K562 (cell line): ENCODE measurements around the gene CDKN1B. TPM values are rescaled to one million over a fixed set of nuclear protein-coding genes. Genes with fewer than 3 reads are reported as not detected.

Source experiments
- CBFB ChIP-seq: sonication (generic); formaldehyde crosslinking; IDR thresholded peaks from 2 replicates; pipeline ENCODE4 v1.4.0; 2020; ENCODE audit warnings: mild to moderate bottlenecking, missing genetic modification reagents
- CBX5 ChIP-seq: IDR thresholded peaks from 2 replicates; pipeline ENCODE4 v1.6.1; 2014; ENCODE audit warnings: low read depth, borderline replicate concordance
- NR3C1 ChIP-seq: sonication (generic); formaldehyde crosslinking; IDR thresholded peaks from 2 replicates; pipeline ENCODE4 v1.8.1; 2022; ENCODE audit warnings: missing genetic modification reagents
- NRF1 ChIP-seq, 2 experiments: fragments of 450-650 bp; IDR thresholded peaks in 1 of 2; conservative IDR thresholded peaks in 1 of 2; 2 replicates each; pipeline ENCODE4 v1.6.1; 2014; ENCODE audit warnings: mild to moderate bottlenecking in 2 of 2
- OTX1 ChIP-seq: fragments of 450-650 bp; formaldehyde crosslinking; IDR thresholded peaks from 2 replicates; pipeline ENCODE4 v1.4.0; 2022; ENCODE audit warnings: mild to moderate bottlenecking
- RBFOX2 ChIP-seq: fragments of 200-400 bp; formaldehyde crosslinking; IDR thresholded peaks from 2 replicates; pipeline ENCODE4 v1.6.1; 2017; ENCODE audit warnings: low read depth, mild to moderate bottlenecking, low read length, moderate library complexity
- SMAD3 ChIP-seq: fragments of 450-650 bp; formaldehyde crosslinking; conservative IDR thresholded peaks from 2 replicates; pipeline ENCODE4 v1.4.0; 2020; ENCODE audit warnings: mild to moderate bottlenecking
- SMARCA5 ChIP-seq: fragments of 450-650 bp; IDR thresholded peaks from 2 replicates; pipeline ENCODE4 v1.6.1; 2016
- SMC3 ChIP-seq: conservative IDR thresholded peaks from 2 replicates; pipeline ENCODE4 v1.6.1; 2011; ENCODE audit warnings: low read depth, low read length, improper control_type of control experiment; ENCODE audit not compliant: insufficient read depth
- TAF9B ChIP-seq: fragments of 450-650 bp; IDR thresholded peaks from 2 replicates; pipeline ENCODE4 v1.6.1; 2018; ENCODE audit warnings: mild to moderate bottlenecking; ENCODE audit not compliant: partially characterized antibody
- TOE1 ChIP-seq, 2 experiments: fragments of 450-650 bp in 1 of 2; sonication (generic) in 1 of 2; formaldehyde crosslinking in 1 of 2; IDR thresholded peaks; 2 replicates each; pipeline versions ENCODE4 v1.7.1 to v1.8.0; 2016 to 2022; ENCODE audit warnings: borderline replicate concordance in 2 of 2, mild to moderate bottlenecking in 2 of 2, antibody characterized with exemption in 1 of 2, inconsistent platforms in 1 of 2, low read depth in 1 of 2, missing genetic modification reagents in 1 of 2, moderate library complexity in 1 of 2
- ZBTB1 ChIP-seq: sonication (generic); formaldehyde crosslinking; IDR thresholded peaks from 2 replicates; pipeline ENCODE4 v1.8.1; 2023; ENCODE audit warnings: missing genetic modification reagents, low read depth, mild to moderate bottlenecking, borderline replicate concordance
- ZNF165 ChIP-seq: fragments of 250-450 bp; sonication (Bioruptor Pico); IDR thresholded peaks from 2 replicates; pipeline ENCODE4 v1.4.0; 2020; ENCODE audit warnings: borderline replicate concordance
- ZNF184 ChIP-seq: sonication (generic); formaldehyde crosslinking; IDR thresholded peaks from 2 replicates; pipeline ENCODE4 v1.5.0; 2020; ENCODE audit warnings: missing genetic modification reagents
- ZNF232 ChIP-seq: sonication (generic); formaldehyde crosslinking; IDR thresholded peaks from 2 replicates; pipeline ENCODE4 v1.8.0; 2022; ENCODE audit warnings: mild to moderate bottlenecking, missing genetic modification reagents
- ZNF507 ChIP-seq: conservative IDR thresholded peaks from 2 replicates; pipeline ENCODE4 v1.6.1; 2017; ENCODE audit warnings: missing genetic modification characterization, missing compliant biosample characterization
- ZNF75A ChIP-seq: fragments of 450-650 bp; formaldehyde crosslinking; IDR thresholded peaks from 2 replicates; pipeline ENCODE4 v1.4.0; 2020; ENCODE audit warnings: mild to moderate bottlenecking
- polyA plus RNA-seq, 8 experiments: library from polyadenylated mRNA; depleted of rRNA in 4 of 8; stranded (reverse) in 5 of 8; unstranded in 3 of 8; fragments of >200 nt; fragmentation: Nextera tagmentation in 2 of 8; fragmentation: Illumina TruSeq in 1 of 8; extraction: Ambion mirVana in 2 of 8; extraction: Trizol in 1 of 8; gene quantifications; 2 replicates each; pipeline versions ENCODE4 v1.2.1 to v1.2.3, GENCODE V29; 2011 to 2014; ENCODE audit warnings: inconsistent platforms in 1 of 8, missing spikeins in 1 of 8
- total RNA-seq, 7 experiments: library from RNA; depleted of rRNA in 6 of 7; stranded (reverse); fragments of >200 nt in 6 of 7; fragmentation: Illumina TruSeq in 2 of 7; extraction: Trizol in 2 of 7; gene quantifications; 2 replicates each; pipeline versions ENCODE4 v1.2.1 to v1.2.3, GENCODE V29; 2011 to 2021; ENCODE audit warnings: low replicate concordance in 1 of 7
- TF ChIP-seq, protein P1 (sequence below): sonication (generic); formaldehyde crosslinking; IDR thresholded peaks from 2 replicates; pipeline ENCODE4 v1.8.1; 2023; ENCODE audit warnings: mild to moderate bottlenecking, missing genetic modification reagents
- TF ChIP-seq, protein P2 (sequence below): fragments of 450-650 bp; IDR thresholded peaks from 2 replicates; pipeline ENCODE4 v1.6.1; 2016; ENCODE audit warnings: antibody characterized with exemption
- TF ChIP-seq, protein P3 (sequence below): fragments of 250-450 bp; sonication (Bioruptor Pico); IDR thresholded peaks from 2 replicates; pipeline ENCODE4 v1.8.0; 2022; ENCODE audit warnings: inconsistent platforms
- TF ChIP-seq, protein P4 (sequence below): fragments of 250-450 bp; sonication (Bioruptor Pico); IDR thresholded peaks from 2 replicates; pipeline ENCODE4 v1.8.0; 2021; ENCODE audit warnings: moderate library complexity, mild to moderate bottlenecking, inconsistent platforms
- TF ChIP-seq, protein P5 (sequence below): fragments of 450-650 bp; IDR thresholded peaks from 2 replicates; pipeline ENCODE4 v1.6.1; 2014; ENCODE audit warnings: low read depth, mild to moderate bottlenecking, moderate library complexity, borderline replicate concordance

CDKN1B gene
- total and polyA plus RNA-seq, 9 of the 15 experiments (the other 6 are each of a cell fraction or from before 2014, with no cell fraction given) = 2.6 to 35.2 (median 15.5) TPM

DNA sequence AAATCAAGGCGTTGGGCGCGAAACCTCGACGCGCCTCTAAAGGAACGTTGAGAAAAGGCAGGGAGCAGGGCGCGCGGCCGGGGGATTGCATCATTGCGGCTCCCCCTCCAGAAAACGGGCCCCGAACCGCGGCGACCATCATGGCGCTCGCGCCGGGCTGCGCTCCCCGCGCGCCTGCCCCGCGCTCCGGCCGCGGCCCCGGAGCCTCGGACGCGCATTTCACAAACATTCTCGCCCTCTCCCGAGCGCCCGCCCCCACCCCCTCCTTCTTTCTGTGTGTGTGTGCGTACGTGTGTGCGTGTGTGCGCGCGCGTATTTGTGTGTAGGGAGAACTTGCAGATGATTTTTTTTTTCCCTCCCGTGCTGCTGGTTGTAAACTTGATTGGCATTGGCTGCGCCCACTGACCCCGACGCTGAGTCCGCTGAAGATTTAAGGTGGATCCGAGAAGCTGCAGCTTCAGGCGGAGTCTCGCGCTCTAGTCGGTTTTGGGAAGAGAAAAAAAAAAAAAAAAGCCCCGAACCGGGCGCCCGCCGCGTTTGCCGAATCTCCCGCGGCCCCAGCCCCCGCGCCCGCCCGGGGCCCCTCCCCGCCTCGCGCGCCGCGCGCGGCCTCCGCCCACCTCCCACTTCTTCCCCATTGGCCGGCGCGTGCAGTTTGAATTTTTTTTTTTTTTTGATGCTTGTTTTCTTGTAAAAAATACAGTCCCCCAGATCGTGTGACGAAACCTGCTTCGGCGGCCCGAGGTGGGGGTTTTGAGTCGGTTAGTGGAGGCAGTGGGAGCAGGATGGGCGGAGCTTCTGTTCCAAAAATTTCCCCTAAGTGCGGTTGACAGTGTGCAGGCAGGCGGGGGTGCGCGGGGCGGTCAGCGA, 8.2 kb downstream of the CDKN1B start (continued):
- TF ChIP-seq ZNF232 (CRISPR knock-in tag) (no peak), SMARCA5 (no peak), CBX5 (no peak), SMAD3 (no peak), RBFOX2 (peak; percentile 75), SMC3 (no peak), ZBTB1 (CRISPR knock-in tag) (no peak), ZNF75A (no peak), NRF1 (conservative IDR thresholded peaks at IDR 0.05 in 1 of 2, IDR thresholded peaks at IDR 0.05 in 1 of 2) (peak; percentile 71 to 76), TAF9B (no peak), NR3C1 (CRISPR knock-in tag) (no peak), ZNF165 (CRISPR knock-in tag) (no peak), ZNF184 (no peak), OTX1 (CRISPR knock-in tag) (no peak), ZNF507 (tag) (no peak), CBFB (no peak), TOE1 (IDR thresholded peaks at IDR 0.05; ENCODE audit: borderline replicate concordance) (peak; percentile 47; the same call in 1 of the 2 replicates), TOE1 (CRISPR knock-in tag; IDR thresholded peaks at IDR 0.05; ENCODE audit: borderline replicate concordance, low read depth) (no peak)
- TF ChIP-seq, protein P1, sequence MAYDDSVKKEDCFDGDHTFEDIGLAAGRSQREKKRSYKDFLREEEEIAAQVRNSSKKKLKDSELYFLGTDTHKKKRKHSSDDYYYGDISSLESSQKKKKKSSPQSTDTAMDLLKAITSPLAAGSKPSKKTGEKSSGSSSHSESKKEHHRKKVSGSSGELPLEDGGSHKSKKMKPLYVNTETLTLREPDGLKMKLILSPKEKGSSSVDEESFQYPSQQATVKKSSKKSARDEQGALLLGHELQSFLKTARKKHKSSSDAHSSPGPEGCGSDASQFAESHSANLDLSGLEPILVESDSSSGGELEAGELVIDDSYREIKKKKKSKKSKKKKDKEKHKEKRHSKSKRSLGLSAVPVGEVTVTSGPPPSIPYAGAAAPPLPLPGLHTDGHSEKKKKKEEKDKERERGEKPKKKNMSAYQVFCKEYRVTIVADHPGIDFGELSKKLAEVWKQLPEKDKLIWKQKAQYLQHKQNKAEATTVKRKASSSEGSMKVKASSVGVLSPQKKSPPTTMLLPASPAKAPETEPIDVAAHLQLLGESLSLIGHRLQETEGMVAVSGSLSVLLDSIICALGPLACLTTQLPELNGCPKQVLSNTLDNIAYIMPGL = no peak
- TF ChIP-seq, protein P2, sequence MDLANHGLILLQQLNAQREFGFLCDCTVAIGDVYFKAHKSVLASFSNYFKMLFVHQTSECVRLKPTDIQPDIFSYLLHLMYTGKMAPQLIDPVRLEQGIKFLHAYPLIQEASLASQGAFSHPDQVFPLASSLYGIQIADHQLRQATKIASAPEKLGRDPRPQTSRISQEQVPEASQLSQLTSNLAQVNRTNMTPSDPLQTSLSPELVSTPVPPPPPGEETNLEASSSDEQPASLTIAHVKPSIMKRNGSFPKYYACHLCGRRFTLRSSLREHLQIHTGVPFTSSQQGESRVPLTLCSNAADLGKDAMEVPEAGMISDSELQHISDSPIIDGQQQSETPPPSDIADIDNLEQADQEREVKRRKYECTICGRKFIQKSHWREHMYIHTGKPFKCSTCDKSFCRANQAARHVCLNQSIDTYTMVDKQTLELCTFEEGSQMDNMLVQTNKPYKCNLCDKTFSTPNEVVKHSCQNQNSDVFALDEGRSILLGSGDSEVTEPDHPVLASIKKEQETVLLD = no peak
- TF ChIP-seq, protein P3, sequence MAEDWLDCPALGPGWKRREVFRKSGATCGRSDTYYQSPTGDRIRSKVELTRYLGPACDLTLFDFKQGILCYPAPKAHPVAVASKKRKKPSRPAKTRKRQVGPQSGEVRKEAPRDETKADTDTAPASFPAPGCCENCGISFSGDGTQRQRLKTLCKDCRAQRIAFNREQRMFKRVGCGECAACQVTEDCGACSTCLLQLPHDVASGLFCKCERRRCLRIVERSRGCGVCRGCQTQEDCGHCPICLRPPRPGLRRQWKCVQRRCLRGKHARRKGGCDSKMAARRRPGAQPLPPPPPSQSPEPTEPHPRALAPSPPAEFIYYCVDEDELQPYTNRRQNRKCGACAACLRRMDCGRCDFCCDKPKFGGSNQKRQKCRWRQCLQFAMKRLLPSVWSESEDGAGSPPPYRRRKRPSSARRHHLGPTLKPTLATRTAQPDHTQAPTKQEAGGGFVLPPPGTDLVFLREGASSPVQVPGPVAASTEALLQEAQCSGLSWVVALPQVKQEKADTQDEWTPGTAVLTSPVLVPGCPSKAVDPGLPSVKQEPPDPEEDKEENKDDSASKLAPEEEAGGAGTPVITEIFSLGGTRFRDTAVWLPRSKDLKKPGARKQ = no peak
- TF ChIP-seq, protein P4, sequence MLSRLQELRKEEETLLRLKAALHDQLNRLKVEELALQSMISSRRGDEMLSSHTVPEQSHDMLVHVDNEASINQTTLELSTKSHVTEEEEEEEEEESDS = no peak
- TF ChIP-seq, protein P5, sequence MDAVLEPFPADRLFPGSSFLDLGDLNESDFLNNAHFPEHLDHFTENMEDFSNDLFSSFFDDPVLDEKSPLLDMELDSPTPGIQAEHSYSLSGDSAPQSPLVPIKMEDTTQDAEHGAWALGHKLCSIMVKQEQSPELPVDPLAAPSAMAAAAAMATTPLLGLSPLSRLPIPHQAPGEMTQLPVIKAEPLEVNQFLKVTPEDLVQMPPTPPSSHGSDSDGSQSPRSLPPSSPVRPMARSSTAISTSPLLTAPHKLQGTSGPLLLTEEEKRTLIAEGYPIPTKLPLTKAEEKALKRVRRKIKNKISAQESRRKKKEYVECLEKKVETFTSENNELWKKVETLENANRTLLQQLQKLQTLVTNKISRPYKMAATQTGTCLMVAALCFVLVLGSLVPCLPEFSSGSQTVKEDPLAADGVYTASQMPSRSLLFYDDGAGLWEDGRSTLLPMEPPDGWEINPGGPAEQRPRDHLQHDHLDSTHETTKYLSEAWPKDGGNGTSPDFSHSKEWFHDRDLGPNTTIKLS = no peak
